OCI-LY3 (cell line): ENCODE results near the gene NOL4L.

Experiments used
- H2AFZ ChIP-seq: fragments of 200-600, 300-600 bp; shearing (Covaris generic); 2 replicates; pipeline ENCODE4 v1.6.0; 2014; ENCODE audit warnings: antibody characterized with exemption, low read depth, low read length
- H3K27ac ChIP-seq: fragments of 200-600, 300-600 bp; sonication (generic); 2 replicates; pipeline ENCODE4 v1.5.1; 2014; ENCODE audit warnings: mild to moderate bottlenecking, low read length, moderate library complexity, mixed read lengths
- H3K27me3 ChIP-seq: fragments of 200-600, 300-600 bp; sonication (generic); 2 replicates; pipeline ENCODE4 v1.6.1; 2014; ENCODE audit warnings: low read depth, low read length, mixed read lengths
- H3K36me3 ChIP-seq: fragments of 200-600, 300-600 bp; sonication (generic); replicated peaks from 2 replicates; pipeline ENCODE3; 2014; ENCODE audit warnings: low read depth, low read length, mixed read lengths
- H3K4me1 ChIP-seq: fragments of 300-600, 200-600 bp; sonication (generic); 2 replicates; pipeline ENCODE4 v1.6.1; 2014; ENCODE audit warnings: low read length, mixed read lengths
- H3K4me2 ChIP-seq: fragments of 200-600, 300-600 bp; sonication (generic); 2 replicates; pipeline ENCODE4 v1.6.1; 2014; ENCODE audit warnings: low read length, mixed read lengths
- H3K4me3 ChIP-seq: fragments of 300-600, 200-600 bp; sonication (generic); 2 replicates; pipeline ENCODE4 v1.5.1; 2014; ENCODE audit warnings: antibody characterized with exemption, mild to moderate bottlenecking, low read length, moderate library complexity
- H3K79me2 ChIP-seq: fragments of 300-600, 200-600 bp; shearing (Covaris generic); 2 replicates; pipeline ENCODE4 v1.6.1; 2014; ENCODE audit warnings: mild to moderate bottlenecking, low read length, mixed read lengths
- H3K9ac ChIP-seq: fragments of 300-600, 200-600 bp; shearing (Covaris generic); 2 replicates; pipeline ENCODE4 v1.6.0; 2014; ENCODE audit warnings: mild to moderate bottlenecking, low read length, moderate library complexity
- H3K9me3 ChIP-seq: fragments of 200-600, 300-600 bp; shearing (Covaris generic); 2 replicates; pipeline ENCODE4 v1.6.1; 2014; ENCODE audit warnings: low read length, mixed read lengths; ENCODE audit not compliant: insufficient read depth
- H4K20me1 ChIP-seq: fragments of 200-600, 300-600 bp; sonication (generic); 2 replicates; pipeline ENCODE4 v1.6.1; 2016; ENCODE audit warnings: low read length, mixed read lengths; ENCODE audit not compliant: insufficient read depth
- CTCF ChIP-seq: fragments of 200-600, 300-600 bp; sonication (generic); IDR thresholded peaks from 2 replicates; pipeline ENCODE4 v1.5.1; 2014; ENCODE audit warnings: antibody characterized with exemption, low read length, low read depth
- EZH2phosphoT487 ChIP-seq: fragments of 200-600 bp; shearing (Covaris generic); IDR thresholded peaks from 2 replicates; pipeline ENCODE4 v1.6.1; 2018; ENCODE audit warnings: antibody characterized with exemption, mixed run types, low read depth

Gene NOL4L

GRCh38 chr20:32586291-32586690 is 1.2 kb upstream of the NOL4L start:
- no peak overlapping the region for H3K9ac ChIP-seq
- no peak overlapping the region for H3K4me3 ChIP-seq
- no peak overlapping the region for H3K4me2 ChIP-seq
- TF ChIP-seq EZH2phosphoT487: no peak
- TF ChIP-seq CTCF: no peak
- no peaks in the 10 kb centered on the region for H3K4me1 ChIP-seq
- H3K9me3 ChIP-seq: no peaks in the 10 kb centered on the region
- no peak overlapping the region for H3K27ac ChIP-seq
- no peak overlapping the region for H2AFZ ChIP-seq
- no peaks in the 10 kb centered on the region for H4K20me1 ChIP-seq
- H3K27me3 ChIP-seq: peaks cover 38% of the 10 kb centered on the region
- H3K79me2 ChIP-seq: no peaks in the 10 kb centered on the region
- H3K36me3 ChIP-seq: no peaks in the 10 kb centered on the region

GRCh38 chr20:32585586-32586127 is 524 bp upstream of the NOL4L start:
- Histone ChIP-seq H3K27ac (no peak overlapping the region), H3K9me3 (no peaks in the 10 kb centered on the region), H3K9ac (no peak overlapping the region), H3K79me2 (no peaks in the 10 kb centered on the region), H3K36me3 (no peaks in the 10 kb centered on the region), H4K20me1 (no peaks in the 10 kb centered on the region), H3K27me3 (peaks cover 38% of the 10 kb centered on the region), H3K4me3 (peak overlapping the region; percentile 66; the same call in 1 of the 2 replicates), H3K4me2 (peak overlapping the region; percentile 67), H2AFZ (no peak overlapping the region), H3K4me1 (no peaks in the 10 kb centered on the region)
- TF ChIP-seq CTCF (no peak), EZH2phosphoT487 (0 out of 2 replicates have a peak, but pooled peaks have one; percentile 45)

- Histone ChIP-seq H3K4me1 (no peaks in the 10 kb centered on the region), H3K9ac (peak overlapping the region; percentile 47; the same call in 1 of the 2 replicates), H3K4me2 (peak overlapping the region; percentile 98), H4K20me1 (no peaks in the 10 kb centered on the region), H3K9me3 (no peaks in the 10 kb centered on the region), H2AFZ (no peak overlapping the region), H3K27me3 (peaks cover 33% of the 10 kb centered on the region), H3K36me3 (no peaks in the 10 kb centered on the region), H3K79me2 (no peaks in the 10 kb centered on the region), H3K27ac (no peak overlapping the region), H3K4me3 (peak overlapping the region; percentile 80)
- TF ChIP-seq EZH2phosphoT487 (no peak), CTCF (no peak)
These were observed 1.5 kb downstream of the NOL4L start for GRCh38 chr20:32583581-32584070.

- H3K79me2 ChIP-seq: no peaks in the 10 kb centered on the region
- peaks cover 29% of the 10 kb centered on the region for H3K27me3 ChIP-seq
- H3K9ac ChIP-seq: peak overlapping the region; percentile 52
- H3K4me1 ChIP-seq: no peaks in the 10 kb centered on the region
- H3K4me3 ChIP-seq: peak overlapping the region; percentile 80
- TF ChIP-seq EZH2phosphoT487 (no peak), CTCF (no peak)
- H3K9me3 ChIP-seq: no peaks in the 10 kb centered on the region
- 0 out of 2 replicates have a peak overlapping the region, but pooled peaks have one; percentile 42 for H2AFZ ChIP-seq
- no peaks in the 10 kb centered on the region for H4K20me1 ChIP-seq
- H3K27ac ChIP-seq: no peak overlapping the region
- H3K36me3 ChIP-seq: no peaks in the 10 kb centered on the region
- H3K4me2 ChIP-seq: peak overlapping the region; percentile 98
These were observed 2.2 kb downstream of the NOL4L start for GRCh38 chr20:32582659-32583580.
